Stimulated activated CD4-positive, alpha-beta T cell treated with anti-CD3 and anti-CD28 coated beads, Interleukin-2, amount 100 ng/mL, for 4 hours (primary cell): ENCODE data around the gene DDC.

Experiments used
- DNase-seq: peaks from one replicate; pipeline ENCODE4 v3.0.0-alpha.2; 2020; ENCODE audit warnings: low read depth

DDC gene

GRCh38 chr7:50513166-50513871 lies 51.9 kb downstream of the DDC start:
- DNase-seq, result no peak

DNA sequence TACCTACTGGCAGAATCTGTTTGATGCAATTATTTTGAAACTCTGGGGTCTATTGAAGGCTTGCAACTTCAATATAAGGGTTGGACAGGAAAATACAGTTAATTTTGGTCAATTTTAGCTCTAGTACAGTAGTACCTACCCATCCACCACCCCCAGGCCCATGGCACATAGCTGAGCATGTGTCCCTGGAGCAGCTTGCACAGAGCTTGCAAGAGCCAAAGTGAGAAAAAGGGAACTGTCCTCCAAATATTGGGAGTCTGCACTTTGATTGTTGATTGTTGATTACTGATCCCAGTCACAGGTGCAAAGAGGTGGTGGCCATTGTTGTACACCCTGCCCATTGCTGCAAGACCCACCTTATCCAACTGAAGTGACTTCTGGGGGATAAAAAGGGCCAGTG lies 52.8 kb downstream of the DDC start:
- DNase-seq, result no peak

GRCh38 chr7:50509459-50509858 lies 55.7 kb downstream of the DDC start:
- no peak for DNase-seq

DNA sequence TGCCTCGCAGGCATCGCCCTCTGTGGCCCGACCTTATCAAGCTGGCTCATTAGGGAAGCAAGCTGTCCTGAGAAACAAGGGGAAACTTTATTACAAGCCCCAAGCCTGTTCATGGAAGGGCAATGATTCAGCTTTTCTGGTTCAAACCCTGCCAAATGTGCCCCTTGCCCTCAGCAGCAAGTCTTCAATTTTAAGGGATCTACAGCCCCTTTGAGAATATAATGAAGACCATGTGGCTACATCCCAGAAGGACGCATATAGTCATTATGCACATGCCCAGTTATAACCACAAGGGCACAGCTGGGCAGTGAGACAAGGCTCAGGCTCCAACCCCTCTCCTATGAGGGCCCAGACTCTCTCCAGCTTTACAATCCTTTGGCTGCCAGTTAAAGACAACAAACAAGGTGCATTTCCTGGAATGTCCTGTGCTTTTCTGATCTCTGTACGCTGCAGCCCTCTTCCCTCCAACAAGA lies 56.7 kb downstream of the DDC start:
- DNase-seq, result no peak

DNA sequence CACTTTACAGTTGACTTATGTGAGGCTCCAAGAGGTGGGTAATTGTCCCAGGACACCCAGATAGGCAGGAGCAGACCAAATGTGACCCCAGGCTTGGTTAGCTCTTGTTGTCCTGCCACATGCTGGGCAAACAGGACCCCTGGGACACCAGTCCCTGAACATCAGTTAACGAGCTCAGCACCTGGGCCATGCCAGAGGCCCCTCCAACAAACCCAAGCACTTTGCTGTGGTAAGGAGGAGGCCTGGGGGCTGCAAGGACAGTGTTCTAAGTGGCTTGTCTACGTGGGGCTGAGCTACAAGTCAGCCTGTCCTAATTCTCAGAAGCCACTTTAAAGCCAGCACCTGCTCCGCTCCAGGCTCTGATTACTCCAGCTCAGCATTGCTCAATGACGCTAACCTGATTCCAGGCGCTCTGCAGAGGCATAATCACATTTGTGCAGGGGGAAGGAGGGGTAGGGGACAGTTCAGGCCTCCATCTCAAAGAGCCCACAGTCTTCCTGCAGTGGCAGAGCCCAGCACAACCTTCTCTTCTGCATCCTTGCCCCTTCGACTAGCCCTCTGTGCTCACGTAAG lies 57.2 kb downstream of the DDC start:
- DNase-seq, result no peak

DNA sequence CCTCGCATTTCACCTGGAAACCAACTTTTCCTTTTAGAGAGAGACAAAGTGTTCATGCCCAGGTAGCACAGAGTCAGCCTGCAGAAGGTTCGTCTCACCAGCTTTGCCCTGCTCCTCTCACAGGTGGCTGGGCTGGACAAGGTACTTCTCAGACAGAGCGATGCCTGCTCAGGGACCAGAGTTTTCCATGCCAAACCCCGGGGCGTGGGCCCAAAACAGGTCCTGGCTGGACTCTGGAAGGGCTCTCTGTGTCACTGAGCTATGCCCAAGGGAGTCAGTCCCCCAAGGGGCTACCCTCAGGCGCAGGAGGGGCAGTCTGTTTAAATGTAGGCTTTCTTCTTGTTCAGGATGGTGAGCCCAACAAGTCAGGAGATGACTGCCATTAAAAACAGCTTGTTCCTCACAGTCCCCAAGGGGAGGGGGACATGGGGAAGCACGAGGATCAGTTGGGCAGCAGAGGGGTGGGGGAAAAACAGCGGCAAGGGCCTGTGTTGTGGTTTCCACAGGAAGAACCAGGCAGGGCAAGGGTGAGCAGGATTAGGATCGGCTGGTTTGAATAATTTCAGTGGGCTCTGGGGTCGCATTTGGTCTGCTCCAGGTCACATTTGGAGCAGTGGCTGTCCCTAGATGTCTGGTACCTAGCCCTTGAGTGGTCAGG lies 59.5 kb downstream of the DDC start:
- no peak for DNase-seq

GRCh38 chr7:50504646-50505546 lies 60.3 kb downstream of the DDC start:
- DNase-seq, result no peak

DNA sequence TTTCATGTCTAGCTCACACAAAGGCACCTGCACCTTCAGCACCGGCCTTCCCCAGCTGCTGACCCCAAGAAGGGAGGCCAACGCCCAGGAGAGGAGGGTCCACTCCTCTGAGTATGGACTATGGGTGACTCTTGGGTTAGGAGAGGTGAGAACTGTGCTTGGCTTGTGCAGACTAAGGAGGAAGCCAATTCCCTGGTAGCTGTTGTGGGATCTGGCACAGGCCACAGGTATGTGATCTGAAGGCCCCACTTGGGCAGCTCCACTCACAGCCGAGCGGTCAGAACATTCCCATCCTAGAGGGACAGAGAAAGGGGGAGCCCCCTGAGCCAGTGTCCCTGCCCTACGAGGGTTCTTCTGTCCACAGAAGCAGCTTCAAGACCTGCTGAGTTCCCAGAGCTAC lies 62.3 kb downstream of the DDC start:
- no peak for DNase-seq

- DNase-seq, result no peak
Measured at GRCh38 chr7:50502001-50502684, 63.1 kb downstream of the DDC start.

- no peak for DNase-seq
Measured at GRCh38 chr7:50499092-50499491, 66.1 kb downstream of the DDC start.

DNA sequence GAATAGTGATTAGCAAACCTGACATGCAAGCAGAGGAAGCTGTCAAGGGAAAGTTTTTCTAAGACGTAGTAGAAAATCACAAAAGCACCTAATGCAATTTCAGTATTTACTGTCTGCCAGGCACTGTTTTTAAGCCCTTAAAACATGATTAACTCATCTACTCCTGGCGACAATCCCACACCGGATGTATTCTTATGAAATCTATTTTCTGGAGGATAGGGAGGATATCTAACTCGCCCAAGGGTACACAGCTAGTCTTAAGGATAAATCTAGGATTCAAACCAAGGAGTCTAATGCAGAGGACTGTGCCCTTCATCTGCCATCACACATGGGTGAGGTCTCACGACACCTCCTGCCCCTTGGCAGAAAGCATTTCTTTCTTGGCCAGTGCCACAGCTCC lies 67.2 kb downstream of the DDC start:
- no peak for DNase-seq

- no peak for DNase-seq
Measured at GRCh38 chr7:50497068-50497642, 68.0 kb downstream of the DDC start.

DNA sequence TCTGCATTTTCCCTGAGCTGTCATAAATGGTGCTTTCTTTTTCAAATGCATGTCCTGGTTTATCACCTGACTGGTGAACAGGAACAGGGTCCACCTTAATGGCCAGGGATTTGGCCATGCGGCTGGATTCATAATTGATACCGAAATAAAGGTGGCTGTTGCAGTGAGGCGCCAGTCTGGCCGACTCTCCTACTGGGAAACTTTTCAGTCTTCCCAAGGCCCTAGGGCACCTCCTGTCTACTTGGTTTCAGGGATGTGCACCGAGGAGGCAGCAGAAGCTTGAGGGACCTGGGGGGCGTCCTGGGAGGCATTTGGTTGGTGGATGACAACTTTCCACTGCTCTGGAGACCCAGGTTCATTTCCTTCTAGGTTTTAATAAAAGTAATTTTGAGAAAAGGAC lies 68.6 kb downstream of the DDC start:
- DNase-seq, result no peak

- DNase-seq, result no peak
Measured at GRCh38 chr7:50495746-50496145, 69.5 kb downstream of the DDC start.

GRCh38 chr7:50492770-50493519 lies 72.3 kb downstream of the DDC start:
- no peak for DNase-seq

DNA sequence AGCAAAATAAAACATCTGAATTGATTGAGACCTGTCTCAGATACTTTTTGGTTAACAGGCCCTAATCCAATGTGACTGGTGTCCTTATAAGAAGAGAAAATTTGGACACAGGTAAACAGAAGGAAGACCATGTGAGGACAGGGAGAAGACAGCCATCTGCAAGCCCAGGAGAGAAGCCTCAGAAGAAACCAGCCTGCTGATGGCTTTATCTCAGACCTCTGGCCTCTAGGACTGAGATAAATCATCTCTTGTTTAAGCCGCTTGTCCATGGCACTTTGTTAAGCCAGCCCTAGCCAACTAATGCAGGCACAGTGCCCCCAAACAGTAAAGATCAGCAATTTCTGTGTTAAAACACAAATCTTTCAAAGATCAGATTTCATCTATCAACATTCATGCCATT lies 73.3 kb downstream of the DDC start:
- no peak for DNase-seq

GRCh38 chr7:50491209-50491608 lies 74.0 kb downstream of the DDC start:
- no peak for DNase-seq

DNA sequence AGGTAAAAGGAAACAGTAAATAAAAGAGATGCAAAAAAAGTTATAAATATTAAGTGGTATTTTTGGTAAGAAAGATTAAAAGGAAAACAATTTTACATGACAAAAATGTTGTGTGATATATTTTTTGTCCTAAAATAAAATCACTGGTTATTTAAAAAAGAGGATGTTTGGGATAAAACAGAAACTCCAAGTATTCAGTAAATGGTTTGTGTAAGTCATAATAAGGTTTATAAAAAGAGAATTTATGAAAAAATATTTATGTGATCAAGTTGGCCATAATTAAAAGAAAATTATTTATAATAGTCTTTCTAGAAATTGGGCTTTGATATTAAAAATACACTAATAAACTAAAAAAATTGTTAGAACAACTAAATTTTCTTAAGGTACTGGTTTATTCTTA lies 76.8 kb downstream of the DDC start:
- DNase-seq, result no peak

DNA sequence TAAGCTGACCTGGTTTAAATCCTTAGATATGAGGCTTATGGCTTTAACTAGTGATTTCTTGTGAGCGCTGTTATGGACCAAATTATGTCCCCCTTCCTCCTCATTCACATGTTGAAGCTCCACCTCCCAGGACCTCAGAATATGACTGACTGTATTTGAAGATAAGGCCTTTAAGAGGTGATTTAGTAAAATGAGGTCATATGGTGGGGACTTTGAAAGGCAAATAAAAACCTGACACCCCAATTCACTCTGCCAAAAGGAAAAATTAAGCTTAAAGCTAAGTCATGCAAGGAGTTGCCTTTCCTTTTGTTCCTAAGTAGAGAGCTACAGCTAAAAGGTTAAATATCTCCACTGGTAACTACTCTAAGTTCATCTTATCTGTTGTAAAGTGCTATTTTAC lies 78.7 kb downstream of the DDC start:
- no peak for DNase-seq

DNA sequence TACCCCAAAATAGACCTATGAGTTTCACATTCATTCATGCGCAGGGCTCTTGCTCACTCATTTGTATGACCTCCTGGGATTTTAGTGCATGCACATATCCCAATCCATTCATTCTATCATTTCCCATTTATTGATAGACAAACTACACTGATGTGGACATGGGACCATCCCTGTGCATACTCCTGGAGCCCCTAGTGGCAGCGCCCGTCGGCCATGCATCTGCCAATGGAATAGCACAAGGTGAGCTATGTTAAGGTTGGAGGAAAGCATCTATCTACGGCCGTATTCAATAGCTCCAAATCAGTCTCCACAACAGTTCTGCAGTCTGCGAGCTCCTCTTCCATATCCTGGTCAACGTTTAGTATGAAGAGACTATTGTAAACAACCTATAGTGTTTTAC lies 83.3 kb downstream of the DDC start:
- no peak for DNase-seq

GRCh38 chr7:50480797-50481196 lies 84.4 kb downstream of the DDC start:
- DNase-seq, result no peak
